Right lobe of liver (tissue), 6 donors: ENCODE results near the gene ACSL6. TPM values are rescaled to one million over a fixed set of nuclear protein-coding genes. Genes with fewer than 3 reads are reported as not detected.

Experiments
- ATAC-seq, 4 donors: fragments of 200-7000 bp; cut with Tn5 transposase; one replicate each; pipeline ENCODE4 v1.9.1; 2020; ENCODE audit warnings: mild to moderate bottlenecking in 4 of 4, moderate library complexity in 4 of 4
- DNase-seq, 3 donors: peaks; one replicate each; pipeline ENCODE4 v3.0.0-alpha.2; 2020
- H3K27ac ChIP-seq, 3 donors: fragments of 200-600 bp; one replicate each; pipeline ENCODE4 v1.8.0; 2022
- H3K27me3 ChIP-seq, 2 donors: fragments of 200-600 bp; one replicate each; pipeline ENCODE4 v1.8.0; 2022
- H3K36me3 ChIP-seq, 4 donors: fragments of 200-600 bp; sonication (generic) in 1 of 4; one replicate each; pipeline versions ENCODE4 v1.5.1 to v1.8.0; 2017 to 2022; ENCODE audit warnings: control low read depth in 1 of 4
- H3K4me1 ChIP-seq, 4 donors: fragments of 200-600 bp; sonication (generic) in 1 of 4; one replicate each; pipeline versions ENCODE4 v1.5.1 to v1.8.0; 2017 to 2022; ENCODE audit warnings: control low read depth in 1 of 4
- H3K4me3 ChIP-seq, 3 donors: fragments of 200-600 bp; one replicate each; pipeline ENCODE4 v1.8.0; 2022
- H3K9me3 ChIP-seq, 4 donors: fragments of 200-600 bp; sonication (generic) in 1 of 4; one replicate each; pipeline versions ENCODE4 v1.5.1 to v1.8.0; 2017 to 2022; ENCODE audit warnings: control low read depth in 1 of 4
- POLR2A ChIP-seq: fragments of 450-650 bp; IDR thresholded peaks from one replicate; pipeline ENCODE4 v1.6.1; 2017; ENCODE audit warnings: antibody characterized with exemption, mild to moderate bottlenecking
- WGBS: methylation state at CpG from one replicate; pipeline ENCODE4 v1.1.6; 2018; ENCODE audit warnings: low coverage, low lambda C conversion rate; ENCODE audit not compliant: insufficient coverage; ENCODE audit errors: missing lambda C conversion rate; 5-methylcytosine and 5-hydroxymethylcytosine counted together
- intact Hi-C, 2 donors: fragments of 100-400 bp; cut with DNase I; formaldehyde crosslinking; loops; one replicate each; pipeline versions ENCODE4 v1.11.2 to v1.14.1; 2022
- total RNA-seq, 6 experiments: library from RNA; depleted of rRNA in 2 of 6; stranded (reverse); fragments of >200 nt in 2 of 6; fragmentation: NEBNext Ultra II Directional in 3 of 6; extraction: Animal tissue kit (Norgen Biotek cat#: 25700) in 3 of 6; gene quantifications; one replicate each; pipeline versions ENCODE4 v1.1.0 to v1.2.4, GENCODE V29; 2016 to 2023
- TF ChIP-seq, protein P1 (sequence below), 4 donors: fragments of 200-600 bp in 3 of 4; fragments of 450-650 bp in 1 of 4; IDR thresholded peaks; one replicate each; pipeline versions ENCODE4 v1.5.1 to v1.8.0; 2016 to 2022; ENCODE audit warnings: antibody characterized with exemption in 4 of 4, mild to moderate bottlenecking in 2 of 4
- donor health status: DM: no; HTN: yes; CAD: no.
- donor health status: DM: no; HTN: no; CAD: no.
- donor health status: DM: no; HTN: no; CAD: no.
- donor health status: DM: no; HTN: yes; CAD: no.
- donor health status: DM: no; HTN: yes; CAD: no.

ACSL6 gene
- total RNA-seq, 6 experiments from 2014 or later: 1.3 to 6.0 (median 4.6) TPM

DNA sequence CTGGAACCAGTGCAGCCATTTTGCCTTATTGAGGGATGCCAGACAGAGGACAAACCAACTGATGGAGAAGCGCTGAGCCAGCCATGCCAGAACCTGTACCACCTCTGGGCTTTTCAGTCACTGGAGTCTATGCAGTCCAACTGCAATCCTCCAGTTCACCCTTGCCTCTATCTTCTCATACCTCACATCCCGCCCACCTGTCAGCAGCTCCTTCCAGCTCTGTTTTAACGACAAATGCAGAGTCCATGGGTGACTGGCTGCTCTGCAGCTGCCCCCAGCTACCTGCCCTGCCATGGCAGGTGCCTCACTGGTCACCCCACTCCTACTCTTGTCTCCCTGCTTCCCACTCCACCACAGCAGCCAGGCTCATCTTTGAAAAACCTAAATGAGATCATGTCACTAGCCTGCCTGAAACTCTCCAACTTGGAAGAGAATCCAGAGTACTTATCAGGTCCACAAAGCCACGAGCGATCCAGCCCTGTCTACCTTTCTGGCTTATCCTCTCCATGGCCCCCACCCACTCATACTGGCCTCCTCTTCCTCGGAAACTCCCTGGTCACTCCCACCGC lies 14.0 kb upstream of the ACSL6 start:
- WGBS: 20% methylated on average over 1 of the region's 7 CpGs
- Histone ChIP-seq H3K27me3 (no peaks in the 10 kb centered on the region), H3K4me3 (no peak overlapping the region), H3K9me3 (no peaks in the 10 kb centered on the region), H3K4me1 (no peaks in the 10 kb centered on the region), H3K27ac (no peak overlapping the region), H3K36me3 (no peaks in the 10 kb centered on the region)
- TF ChIP-seq, protein P1, sequence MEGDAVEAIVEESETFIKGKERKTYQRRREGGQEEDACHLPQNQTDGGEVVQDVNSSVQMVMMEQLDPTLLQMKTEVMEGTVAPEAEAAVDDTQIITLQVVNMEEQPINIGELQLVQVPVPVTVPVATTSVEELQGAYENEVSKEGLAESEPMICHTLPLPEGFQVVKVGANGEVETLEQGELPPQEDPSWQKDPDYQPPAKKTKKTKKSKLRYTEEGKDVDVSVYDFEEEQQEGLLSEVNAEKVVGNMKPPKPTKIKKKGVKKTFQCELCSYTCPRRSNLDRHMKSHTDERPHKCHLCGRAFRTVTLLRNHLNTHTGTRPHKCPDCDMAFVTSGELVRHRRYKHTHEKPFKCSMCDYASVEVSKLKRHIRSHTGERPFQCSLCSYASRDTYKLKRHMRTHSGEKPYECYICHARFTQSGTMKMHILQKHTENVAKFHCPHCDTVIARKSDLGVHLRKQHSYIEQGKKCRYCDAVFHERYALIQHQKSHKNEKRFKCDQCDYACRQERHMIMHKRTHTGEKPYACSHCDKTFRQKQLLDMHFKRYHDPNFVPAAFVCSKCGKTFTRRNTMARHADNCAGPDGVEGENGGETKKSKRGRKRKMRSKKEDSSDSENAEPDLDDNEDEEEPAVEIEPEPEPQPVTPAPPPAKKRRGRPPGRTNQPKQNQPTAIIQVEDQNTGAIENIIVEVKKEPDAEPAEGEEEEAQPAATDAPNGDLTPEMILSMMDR (IDR thresholded peaks at IDR 0.05): no peak
- no peak for TF ChIP-seq POLR2A
- intact Hi-C loops: no loop called here
- DNase-seq: no peak
- no peak for ATAC-seq

DNA sequence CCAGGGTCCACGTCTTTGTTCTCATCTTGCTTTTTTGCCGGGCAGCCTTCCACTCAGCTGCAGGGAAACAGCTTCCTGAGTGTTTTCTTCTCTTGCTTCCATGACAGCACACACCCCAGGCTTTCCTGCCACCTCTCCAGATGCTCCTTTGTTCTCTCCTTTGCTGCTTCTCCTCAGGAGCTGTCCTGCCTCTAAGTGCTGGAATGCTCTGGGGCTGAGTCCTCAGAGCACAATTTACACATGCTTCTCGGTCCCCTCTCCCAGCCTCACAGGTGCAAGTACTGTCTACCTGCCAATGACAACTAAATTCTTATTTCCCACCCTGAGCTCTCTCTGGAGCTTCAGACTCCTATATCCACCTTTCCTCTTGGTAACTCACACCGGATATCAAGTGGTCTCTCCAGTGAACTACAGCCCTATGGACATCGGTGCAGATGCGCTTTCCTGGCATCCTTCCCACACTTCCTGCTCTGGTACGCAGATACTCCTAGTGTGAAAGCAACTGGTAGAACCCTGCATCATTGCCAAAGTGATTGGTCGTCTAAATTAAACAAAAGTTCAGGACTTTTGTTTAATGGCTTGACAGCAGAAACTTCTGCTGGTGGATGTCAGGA lies 13.4 kb upstream of the ACSL6 start:
- no peak overlapping the region for H3K4me3 ChIP-seq
- H3K27me3 ChIP-seq: no peaks in the 10 kb centered on the region
- TF ChIP-seq POLR2A: no peak
- TF ChIP-seq, protein P1 (IDR thresholded peaks at IDR 0.05): no peak
- ATAC-seq: no peak
- DNase-seq: no peak
- no peaks in the 10 kb centered on the region for H3K4me1 ChIP-seq
- H3K27ac ChIP-seq: no peak overlapping the region
- 65% methylated on average over 8 of the region's 8 CpGs for WGBS
- no peaks in the 10 kb centered on the region for H3K9me3 ChIP-seq
- intact Hi-C loops: no loop called here
- H3K36me3 ChIP-seq: no peaks in the 10 kb centered on the region

DNA sequence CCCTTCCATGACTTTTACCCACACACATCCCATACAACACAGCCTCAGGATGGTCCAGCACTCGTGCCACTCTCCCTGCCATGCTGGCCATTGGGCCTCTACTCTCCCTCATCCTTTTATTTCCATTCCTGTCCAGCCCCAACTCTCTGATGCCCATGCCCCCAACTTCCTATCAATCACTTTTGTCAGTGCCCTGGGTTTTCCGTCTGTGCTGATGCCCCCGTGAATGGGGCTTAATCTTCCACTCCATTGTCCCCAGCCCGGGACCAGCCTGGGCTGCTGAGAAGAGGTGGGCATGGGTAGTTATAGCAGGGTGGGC lies 12.6 kb upstream of the ACSL6 start:
- Histone ChIP-seq H3K27ac (no peak overlapping the region), H3K27me3 (no peaks in the 10 kb centered on the region), H3K9me3 (no peaks in the 10 kb centered on the region), H3K4me3 (no peak overlapping the region), H3K36me3 (no peaks in the 10 kb centered on the region), H3K4me1 (no peaks in the 10 kb centered on the region)
- intact Hi-C loops: no loop called here
- DNase-seq (peak in 1 of 3 donors; percentile 22), ATAC-seq (no peak)
- WGBS: 63% methylated on average over 4 of the region's 4 CpGs
- TF ChIP-seq, protein P1 (IDR thresholded peaks at IDR 0.05): no peak
- TF ChIP-seq POLR2A: no peak

DNA sequence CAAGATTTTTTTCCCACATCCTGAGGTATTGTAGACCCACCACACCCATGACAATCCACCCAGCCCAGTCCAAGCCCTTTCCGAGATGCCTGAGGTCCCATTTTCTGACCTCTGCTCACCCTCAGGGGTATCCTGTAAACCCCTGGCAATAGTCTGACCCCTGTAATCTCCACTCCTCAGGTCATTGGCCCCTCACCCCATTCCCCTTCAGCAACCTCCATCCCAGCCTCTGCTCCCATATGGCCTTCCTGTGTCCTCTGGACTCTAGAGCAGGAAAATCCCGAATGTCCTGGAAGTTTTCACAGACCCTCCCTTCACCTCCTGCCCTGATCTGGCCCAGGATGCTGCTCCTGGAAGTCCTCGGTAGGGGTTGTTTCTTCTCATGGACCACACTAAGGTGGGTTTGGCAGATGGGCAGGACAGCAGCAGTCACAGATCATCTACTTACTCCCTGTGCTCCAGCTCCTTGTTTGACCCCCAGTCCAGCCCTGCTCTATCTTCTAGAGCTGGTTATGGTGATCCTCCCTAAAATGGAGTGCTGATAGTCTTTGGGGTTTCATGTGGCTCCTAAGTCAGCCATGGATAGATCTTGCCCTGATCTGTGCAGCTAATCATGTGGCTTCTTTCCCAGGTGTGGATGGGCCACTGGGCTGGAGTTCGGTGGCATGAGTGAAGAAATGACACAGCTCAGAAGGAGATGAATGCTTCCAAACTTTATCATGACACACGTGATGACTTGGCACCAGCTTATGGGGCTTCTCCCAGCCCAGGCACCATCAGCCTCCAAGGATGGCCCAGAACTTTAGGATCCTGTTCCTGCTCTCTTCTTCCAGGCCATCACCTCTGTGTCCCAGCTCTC lies 12.0 kb upstream of the ACSL6 start:
- ATAC-seq: no peak
- H3K4me3 ChIP-seq: no peak overlapping the region
- WGBS: 62% methylated on average over 3 of the region's 5 CpGs
- TF ChIP-seq, protein P1 (IDR thresholded peaks at IDR 0.05): no peak
- no peak for TF ChIP-seq POLR2A
- no peak overlapping the region for H3K27ac ChIP-seq
- no peaks in the 10 kb centered on the region for H3K27me3 ChIP-seq
- H3K36me3 ChIP-seq: no peaks in the 10 kb centered on the region
- intact Hi-C loops: no loop called here
- H3K9me3 ChIP-seq: no peaks in the 10 kb centered on the region
- peak in 1 of 3 donors; percentile 23 for DNase-seq
- no peaks in the 10 kb centered on the region for H3K4me1 ChIP-seq
